Uterus (tissue), 4 donors: ENCODE data around the gene ARHGEF28. TPM values are rescaled to one million over a fixed set of nuclear protein-coding genes. Genes with fewer than 3 reads are reported as not detected.

Experiments
- DNase-seq, 2 donors: peaks; one replicate each; pipeline ENCODE4 v3.0.0-alpha.2; 2019 to 2020
- H3K27ac ChIP-seq, 2 donors: fragments of 200-600 bp; sonication (generic); 1 replicate in 1 of 2; 2 replicates in 1 of 2; pipeline ENCODE4 v1.5.1; 2016 to 2018
- H3K27me3 ChIP-seq, 2 donors: fragments of 200-600 bp; sonication (generic); one replicate each; pipeline ENCODE4 v1.5.1; 2018 to 2019; ENCODE audit warnings: control low read depth in 1 of 2
- H3K36me3 ChIP-seq, 2 donors: fragments of 200-600 bp; sonication (generic); one replicate each; pipeline ENCODE4 v1.5.1; 2019; ENCODE audit warnings: control low read depth in 1 of 2
- H3K4me1 ChIP-seq, 2 donors: fragments of 200-600 bp; sonication (generic); one replicate each; pipeline ENCODE4 v1.5.1; 2018 to 2019; ENCODE audit warnings: control low read depth in 1 of 2
- H3K4me3 ChIP-seq, 2 donors: fragments of 200-600 bp; sonication (generic); 1 replicate in 1 of 2; 2 replicates in 1 of 2; pipeline ENCODE4 v1.5.1; 2018 to 2019; ENCODE audit warnings: mild to moderate bottlenecking in 1 of 2
- H3K9me3 ChIP-seq, 2 donors: fragments of 200-600 bp; sonication (generic); one replicate each; pipeline ENCODE4 v1.5.1; 2019; ENCODE audit warnings: control low read depth in 1 of 2
- CTCF ChIP-seq, 4 experiments: fragments of 200-600 bp in 2 of 4; fragments of 450-650 bp in 2 of 4; sonication (generic) in 2 of 4; IDR thresholded peaks; one replicate each; pipeline ENCODE4 v1.5.1; 2016 to 2019; ENCODE audit warnings: antibody characterized with exemption in 4 of 4, mild to moderate bottlenecking in 2 of 4, moderate library complexity in 1 of 4
- POLR2A ChIP-seq, 2 donors: fragments of 450-650 bp; IDR thresholded peaks; one replicate each; pipeline ENCODE4 v1.6.1; 2016; ENCODE audit warnings: antibody characterized with exemption in 2 of 2, mild to moderate bottlenecking in 1 of 2, moderate library complexity in 1 of 2
- intact Hi-C: fragments of 100-400 bp; cut with DNase I; formaldehyde crosslinking; loops from one replicate; pipeline ENCODE4 v1.15.1; 2023; ENCODE audit warnings: low total_unique reads
- total RNA-seq, 4 donors: library from RNA; depleted of rRNA in 3 of 4; stranded (reverse); fragments of >200 nt in 3 of 4; gene quantifications; one replicate each; pipeline versions ENCODE4 v1.1.0 to v1.2.4, GENCODE V29; 2014 to 2023
- donor health status: DM: yes; HTN: yes; CAD: no.

ARHGEF28 gene
- total RNA-seq, 4 donors from 2014 or later = 11.9 to 23.2 (median 19.3) TPM

- Histone ChIP-seq H3K4me3 (no peak overlapping the region), H3K4me1 (no peaks in the 10 kb centered on the region), H3K9me3 (no peaks in the 10 kb centered on the region), H3K36me3 (no peaks in the 10 kb centered on the region), H3K27me3 (no peaks in the 10 kb centered on the region), H3K27ac (no peak overlapping the region)
- TF ChIP-seq POLR2A (IDR thresholded peaks at IDR 0.05) = no peak
- TF ChIP-seq CTCF (IDR thresholded peaks at IDR 0.05) = no peak
- no peak for DNase-seq
- intact Hi-C loops = no loop called here
Measured at GRCh38 chr5:73899055-73899454, 273.1 kb downstream of the ARHGEF28 start.

GRCh38 chr5:73899916-73900315 is 273.9 kb downstream of the ARHGEF28 start:
- H3K27me3 ChIP-seq = no peaks in the 10 kb centered on the region
- H3K36me3 ChIP-seq = no peaks in the 10 kb centered on the region
- H3K4me1 ChIP-seq = no peaks in the 10 kb centered on the region
- no peak for TF ChIP-seq POLR2A (IDR thresholded peaks at IDR 0.05)
- intact Hi-C loops = loop anchor here (5.0 kb wide), 1 partner anchor 747 kb away; no protein-coding TSS in a partner anchor
- H3K27ac ChIP-seq = no peak overlapping the region
- H3K4me3 ChIP-seq = no peak overlapping the region
- no peaks in the 10 kb centered on the region for H3K9me3 ChIP-seq
- DNase-seq = no peak

- no peaks in the 10 kb centered on the region for H3K27me3 ChIP-seq
- TF ChIP-seq CTCF (IDR thresholded peaks at IDR 0.05) = no peak
- no peak for TF ChIP-seq POLR2A (IDR thresholded peaks at IDR 0.05)
- no peak overlapping the region for H3K4me3 ChIP-seq
- no peaks in the 10 kb centered on the region for H3K4me1 ChIP-seq
- no peaks in the 10 kb centered on the region for H3K36me3 ChIP-seq
- no peak for DNase-seq
- intact Hi-C loops = loop anchor here (5.0 kb wide), 1 partner anchor 747 kb away; no protein-coding TSS in a partner anchor
- H3K27ac ChIP-seq = no peak overlapping the region
- H3K9me3 ChIP-seq = no peaks in the 10 kb centered on the region
Measured at GRCh38 chr5:73900566-73900965, 274.6 kb downstream of the ARHGEF28 start.

GRCh38 chr5:73901043-73901442 is 275.0 kb downstream of the ARHGEF28 start:
- TF ChIP-seq POLR2A (IDR thresholded peaks at IDR 0.05) = no peak
- TF ChIP-seq CTCF (IDR thresholded peaks at IDR 0.05) = no peak
- intact Hi-C loops = loop anchor here (5.0 kb wide), 1 partner anchor 746 kb away; no protein-coding TSS in a partner anchor
- no peaks in the 10 kb centered on the region for H3K4me1 ChIP-seq
- no peaks in the 10 kb centered on the region for H3K27me3 ChIP-seq
- DNase-seq = peak in 1 of 2 donors; percentile 40
- no peak overlapping the region for H3K27ac ChIP-seq
- no peaks in the 10 kb centered on the region for H3K36me3 ChIP-seq
- no peaks in the 10 kb centered on the region for H3K9me3 ChIP-seq
- no peak overlapping the region for H3K4me3 ChIP-seq

GRCh38 chr5:73901455-73901854 is 275.5 kb downstream of the ARHGEF28 start:
- intact Hi-C loops = loop anchor here (5.0 kb wide), 1 partner anchor 746 kb away; no protein-coding TSS in a partner anchor

More at GRCh38 chr5:73901455-73901854, 275.5 kb downstream of the ARHGEF28 start:
- H3K27ac ChIP-seq = no peak overlapping the region
- no peaks in the 10 kb centered on the region for H3K9me3 ChIP-seq
- no peak for DNase-seq
- H3K4me1 ChIP-seq = no peaks in the 10 kb centered on the region
- H3K36me3 ChIP-seq = no peaks in the 10 kb centered on the region
- no peaks in the 10 kb centered on the region for H3K27me3 ChIP-seq
- H3K4me3 ChIP-seq = no peak overlapping the region
- TF ChIP-seq CTCF (IDR thresholded peaks at IDR 0.05) = no peak
- no peak for TF ChIP-seq POLR2A (IDR thresholded peaks at IDR 0.05)
